GM18907 (cell line): ENCODE data around the gene SUB1.
A peak's percentile ranks its signal among the peaks of the same experiment; 100 is the strongest.
"Not testable (repeated sequence)": the region's sequence is repeated elsewhere in the genome, so short reads cannot be mapped to it uniquely, and the experiment has no call there.

ENCODE experiments used
- ATAC-seq: cut with Tn5 transposase; IDR thresholded peaks from one replicate; pipeline ENCODE4 v1.9.1; 2021; ENCODE audit warnings: mild to moderate bottlenecking, moderate library complexity; ENCODE audit not compliant: unreplicated experiment

The SUB1 gene

GRCh38 chr5:32585446-32586275 lies at the start of gene SUB1:
SUB1 (plus strand) TSS chr5:32585557; CDS start chr5:32588513, 2,956 bp downstream.
- peak; percentile 59 for ATAC-seq

DNA sequence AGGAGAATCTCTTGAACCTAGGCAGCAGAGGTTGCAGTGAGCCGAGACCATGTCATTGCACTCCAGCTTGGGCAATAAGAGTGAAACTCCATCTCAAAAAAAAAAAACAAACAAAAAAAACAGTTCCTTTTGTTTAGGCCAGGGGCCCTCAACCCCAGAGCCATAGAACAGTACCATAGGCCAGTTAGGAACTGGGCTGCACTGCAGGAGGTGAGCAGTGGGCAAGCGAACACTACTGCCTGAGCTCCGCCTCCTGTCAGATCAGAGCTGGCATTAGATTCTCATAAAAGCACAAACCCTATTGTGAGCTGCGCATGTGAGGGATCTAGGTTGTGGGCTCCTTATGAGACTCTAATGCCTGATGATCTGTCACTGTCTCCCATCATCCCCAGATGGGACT lies 49.1 kb upstream of the SUB1 start:
- no peak for ATAC-seq

GRCh38 chr5:32537437-32538029 lies 47.8 kb upstream of the SUB1 start:
- ATAC-seq = peak; percentile 21

DNA sequence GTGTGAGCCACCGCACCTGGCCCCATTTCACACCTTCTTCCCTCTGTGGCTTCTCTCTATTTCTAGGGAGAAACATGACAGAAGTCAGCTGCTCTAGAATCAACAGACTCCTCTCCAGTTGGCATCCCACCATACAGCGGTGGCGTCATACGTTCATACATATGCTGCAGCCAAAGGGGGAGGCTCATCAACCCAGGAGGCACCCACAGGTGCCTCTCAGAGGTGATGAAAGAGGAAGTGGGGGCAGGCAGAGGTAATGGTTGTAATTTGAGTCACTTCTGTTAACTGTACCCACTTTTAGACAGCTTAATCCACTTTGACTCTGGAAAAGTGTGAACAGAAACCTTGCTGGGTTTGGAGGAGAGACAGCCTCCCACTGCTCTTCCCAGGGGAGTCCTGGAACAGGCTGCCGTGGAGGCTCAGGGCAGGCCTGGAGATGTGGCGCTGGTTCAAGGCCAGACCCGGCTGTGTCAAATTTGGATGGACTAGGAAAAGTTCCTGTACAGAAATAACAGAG lies 47.3 kb upstream of the SUB1 start:
- ATAC-seq = peak; percentile 88

GRCh38 chr5:32539981-32540845 lies 45.1 kb upstream of the SUB1 start:
- ATAC-seq = no peak

- ATAC-seq = no peak
These were observed 44.1 kb upstream of the SUB1 start for GRCh38 chr5:32541241-32541640.

DNA sequence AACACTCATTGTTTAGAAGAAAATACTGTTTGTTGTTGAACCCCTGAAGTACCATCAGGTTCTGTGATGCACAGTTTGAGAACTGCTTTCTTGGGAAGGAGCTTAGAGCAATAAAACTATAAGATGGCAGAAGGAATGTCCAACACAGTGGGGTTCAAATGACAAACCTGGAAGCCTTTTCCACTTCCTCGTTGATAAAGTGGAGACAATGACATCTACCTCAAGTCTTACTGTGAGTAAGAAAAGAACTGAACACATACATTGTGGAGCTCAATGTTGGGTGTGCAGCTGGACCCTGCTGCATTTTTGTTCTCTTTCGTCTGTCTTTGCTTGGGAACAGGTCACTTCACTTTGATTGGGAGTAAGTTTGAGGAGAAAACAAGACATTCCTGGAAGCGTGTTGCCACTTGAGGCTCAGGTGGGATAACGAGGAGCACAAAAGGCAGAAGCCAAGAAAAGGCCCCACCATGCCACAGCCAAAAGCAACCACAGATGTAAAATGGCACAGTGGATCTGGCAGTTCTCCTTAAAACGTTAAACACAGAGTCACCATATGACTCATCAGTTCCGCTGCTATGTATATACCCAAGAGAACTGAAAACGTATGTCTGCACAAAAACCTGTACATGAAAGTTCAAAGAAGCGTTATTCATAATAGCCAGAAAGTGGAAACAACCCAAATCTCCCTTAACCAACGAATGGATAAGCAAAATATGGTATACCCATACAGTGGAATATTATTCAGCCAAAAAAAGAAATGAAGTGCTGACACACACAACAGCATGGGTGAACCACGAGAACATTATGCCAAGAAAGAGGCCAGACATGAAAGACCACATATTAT lies 42.9 kb upstream of the SUB1 start:
- ATAC-seq = peak; percentile 79

GRCh38 chr5:32543291-32543690 lies 42.1 kb upstream of the SUB1 start:
- ATAC-seq = no peak

GRCh38 chr5:32545102-32545800 lies 40.1 kb upstream of the SUB1 start:
- no peak for ATAC-seq

DNA sequence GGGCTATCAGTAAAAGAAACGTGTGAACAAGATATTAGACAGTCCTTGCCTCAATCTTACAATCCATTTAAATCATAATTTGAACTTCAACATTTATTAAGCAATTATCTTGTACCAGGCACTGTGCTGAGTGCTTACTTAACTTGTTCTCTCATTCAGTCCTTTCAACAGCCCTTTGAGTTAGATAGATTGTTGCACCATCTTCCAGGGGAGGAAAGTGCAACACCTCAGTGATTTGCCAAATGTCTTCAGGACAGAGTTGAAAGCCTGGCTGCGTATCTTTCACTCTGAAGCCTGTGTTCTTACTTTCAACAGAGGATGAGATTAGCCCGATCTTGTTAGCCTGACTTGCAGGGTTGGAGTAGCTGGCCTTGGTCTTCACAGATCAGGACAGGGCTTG lies 34.2 kb upstream of the SUB1 start:
- ATAC-seq = no peak

DNA sequence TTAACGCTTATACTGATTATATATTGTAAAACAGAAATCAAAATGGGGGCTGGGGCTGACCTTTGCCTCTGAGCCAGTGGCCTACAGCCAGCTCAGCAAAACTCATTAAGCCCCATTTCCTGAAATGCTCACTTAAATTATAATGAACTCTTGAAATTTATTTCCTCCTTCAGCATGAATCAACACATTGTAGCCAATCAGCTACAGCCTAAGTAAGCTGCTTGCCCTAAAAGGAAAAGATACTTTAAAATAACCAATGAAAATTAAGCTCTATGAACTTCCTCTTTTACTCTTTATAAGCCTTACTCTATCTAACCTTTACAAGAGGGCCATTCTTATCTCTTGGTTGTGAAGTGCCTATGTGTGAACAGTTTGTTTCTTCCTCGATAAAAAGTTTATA lies 33.5 kb upstream of the SUB1 start:
- no peak for ATAC-seq

DNA sequence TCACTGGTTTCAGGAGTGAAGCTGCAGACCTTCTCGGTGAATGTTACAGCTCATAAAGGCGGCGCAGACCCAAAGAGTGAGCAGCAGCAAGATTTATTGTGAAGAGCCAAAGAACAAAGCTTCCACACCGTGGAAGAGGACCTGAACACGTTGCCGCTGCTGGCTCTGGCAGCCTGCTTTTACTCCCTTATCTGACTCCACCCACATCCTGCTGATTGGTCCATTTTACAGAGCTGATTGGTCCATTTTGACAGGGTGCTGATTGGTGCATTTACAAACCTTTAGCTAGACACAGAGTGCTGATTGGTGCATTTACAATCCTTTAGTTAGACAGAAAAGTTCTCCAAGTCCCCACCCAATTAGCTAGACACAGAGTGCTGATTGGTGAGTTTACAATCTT lies 32.9 kb upstream of the SUB1 start:
- not testable (repeated sequence) for ATAC-seq

GRCh38 chr5:32552936-32553335 lies 32.4 kb upstream of the SUB1 start:
- no peak for ATAC-seq

DNA sequence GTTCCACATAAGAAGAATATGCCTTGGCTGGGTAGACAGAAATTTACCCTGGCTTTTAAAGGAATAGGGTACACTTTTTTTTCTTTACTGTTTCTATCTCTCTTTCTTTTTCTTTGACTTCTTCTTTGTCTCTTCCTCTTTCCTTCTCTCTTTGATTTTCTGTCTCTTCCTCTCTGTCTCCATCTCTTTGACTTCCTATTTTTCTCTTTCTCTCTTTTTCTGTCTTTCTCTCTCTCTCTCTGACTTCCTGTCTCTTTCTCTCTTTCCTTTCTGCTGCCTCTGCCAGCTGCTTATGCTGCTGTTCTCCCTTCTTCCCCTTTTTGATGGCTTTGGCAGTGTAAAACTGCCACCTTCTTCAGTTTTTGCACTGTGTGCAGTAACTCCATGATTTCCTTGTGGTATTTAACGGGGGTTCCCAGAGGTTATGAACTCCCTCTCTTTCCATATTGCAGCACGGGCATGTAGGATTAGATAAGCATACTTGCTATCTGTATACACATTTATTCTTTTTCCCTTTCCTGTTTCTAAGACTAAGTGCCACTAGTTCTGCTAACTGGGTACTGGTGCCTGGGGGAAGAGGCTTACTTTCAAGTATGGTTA lies 31.1 kb upstream of the SUB1 start:
- ATAC-seq = not testable (repeated sequence)

- not testable (repeated sequence) for ATAC-seq
These were observed 28.8 kb upstream of the SUB1 start for GRCh38 chr5:32556543-32556942.

- ATAC-seq = no peak
These were observed 25.9 kb upstream of the SUB1 start for GRCh38 chr5:32559411-32559810.

- no peak for ATAC-seq
These were observed 25.4 kb upstream of the SUB1 start for GRCh38 chr5:32559921-32560320.

GRCh38 chr5:32562056-32562455 lies 23.3 kb upstream of the SUB1 start:
- no peak for ATAC-seq

DNA sequence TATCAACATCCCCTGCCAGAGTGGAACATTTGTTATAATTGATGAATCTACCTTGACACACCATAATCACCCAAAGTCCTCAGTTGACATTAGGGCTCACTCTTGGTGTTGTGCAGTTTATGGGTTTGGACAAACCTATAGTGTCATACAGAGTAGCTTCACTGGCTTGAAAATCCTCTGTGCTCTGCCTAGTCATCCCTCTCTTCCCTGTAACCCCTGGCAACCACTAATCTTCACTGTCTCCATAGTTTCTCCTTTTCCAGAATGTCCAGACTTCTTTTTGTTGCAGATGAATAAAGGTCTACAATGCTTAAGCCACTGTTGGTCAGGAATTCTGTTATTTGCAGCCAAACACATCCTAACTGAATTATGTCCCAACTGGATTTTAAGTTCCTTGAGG lies 22.5 kb upstream of the SUB1 start:
- ATAC-seq = no peak
